ENCODE results near the gene CWC15. TPM values are rescaled to one million over a fixed set of nuclear protein-coding genes. Genes with fewer than 3 reads are reported as not detected.

CWC15 gene
- total and polyA plus RNA-seq, 9 of the 15 experiments (the other 6 are each of a cell fraction or from before 2014, with no cell fraction given), result 47.3 to 168 (median 89.2) TPM

DNA sequence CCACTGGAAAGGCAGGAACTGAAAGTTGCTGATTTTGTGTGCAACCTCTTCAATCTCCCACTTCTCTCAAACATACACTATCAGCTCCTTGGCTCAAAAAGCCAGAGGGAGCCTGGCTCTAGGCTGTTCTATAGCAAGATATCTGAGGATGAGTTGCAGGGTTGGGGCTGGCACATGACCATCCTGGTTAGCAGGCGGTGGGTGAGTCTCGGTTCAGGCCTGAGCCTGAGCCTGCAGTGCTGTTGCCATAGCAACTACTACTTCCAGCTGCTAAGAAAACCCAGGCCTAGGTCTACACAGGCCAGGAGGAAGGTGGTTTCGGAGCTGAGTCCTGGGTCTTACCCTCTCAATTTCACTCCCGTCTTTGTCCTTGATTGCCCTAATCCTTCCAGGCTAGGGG is 39.0 kb downstream of the CWC15 start:
- no peaks in the 10 kb centered on the region for H3K9me3 ChIP-seq (replicated peaks; ENCODE audit: control insufficient read depth, insufficient read depth, low read depth, low read length)
- POLR2A ChIA-PET, result interaction anchor here (0.6 to 1.1 kb wide), 2 partner anchors 10 to 1144 kb away, joined by 3 read pairs; no protein-coding TSS in a partner anchor
- WGBS (ENCODE audit: insufficient coverage, low coverage, missing lambda C conversion rate), result 9% methylated on average over 4 of the region's 4 CpGs
- no peaks in the 10 kb centered on the region for H3K79me2 ChIP-seq (ENCODE audit: control insufficient read depth, insufficient read depth, low read length)
- no peak for FAIRE-seq
- CTCF ChIA-PET (ENCODE audit: low intra/inter-chr PET ratio), result no interaction called here
- H3K4me1 ChIP-seq (replicated peaks in 1 of 2; ENCODE audit: control insufficient read depth in 2 of 2, insufficient read depth in 2 of 2, low read length in 2 of 2), result no peaks in the 10 kb centered on the region
- intact Hi-C loops (cut with micrococcal nuclease) (no loop called here), in situ Hi-C loops (cut with MboI) (no loop called here)
- H3K36me3 ChIP-seq (ENCODE audit: control insufficient read depth, insufficient read depth, low read length), result no peaks in the 10 kb centered on the region
- H3K27me3 ChIP-seq (ENCODE audit: control insufficient read depth in 2 of 2, insufficient read depth in 2 of 2, low read length in 2 of 2), result peaks cover 0 to 4% of the 10 kb centered on the region in 2 experiments; a peak in 3 of 5 replicates
- H2AFZ ChIP-seq (ENCODE audit: low read depth, low read length), result no peak overlapping the region
- ATAC-seq, result no peak; the same call in 2 of the 3 replicates
- TF ChIP-seq ZNF644 (tag; IDR thresholded peaks at IDR 0.05; ENCODE audit: low read depth) (no peak), RFX1 (IDR thresholded peaks at IDR 0.05) (peak; percentile 81)
- no peaks in the 10 kb centered on the region for H3K9me1 ChIP-seq (ENCODE audit: control insufficient read depth, insufficient read depth, low read length)
- DNase-seq (ENCODE audit: extremely low read depth in 1 of 4, low spot score in 3 of 4), result no peak
- no peaks in the 10 kb centered on the region for H4K20me1 ChIP-seq (replicated peaks; ENCODE audit: control insufficient read depth, insufficient read depth, low read length)
- H3K27ac ChIP-seq (ENCODE audit: extremely low read depth, low read depth, low read length), result no peak overlapping the region
- no TSS peak for BruUV-seq (replicated peaks)
- no peak overlapping the region for H3K4me2 ChIP-seq (ENCODE audit: insufficient read depth, low read length)
- no peak overlapping the region for H3K4me3 ChIP-seq
- no peak overlapping the region for H3K9ac ChIP-seq (ENCODE audit: insufficient read depth in 1 of 2, low read depth in 2 of 2, low read length in 2 of 2)

DNA sequence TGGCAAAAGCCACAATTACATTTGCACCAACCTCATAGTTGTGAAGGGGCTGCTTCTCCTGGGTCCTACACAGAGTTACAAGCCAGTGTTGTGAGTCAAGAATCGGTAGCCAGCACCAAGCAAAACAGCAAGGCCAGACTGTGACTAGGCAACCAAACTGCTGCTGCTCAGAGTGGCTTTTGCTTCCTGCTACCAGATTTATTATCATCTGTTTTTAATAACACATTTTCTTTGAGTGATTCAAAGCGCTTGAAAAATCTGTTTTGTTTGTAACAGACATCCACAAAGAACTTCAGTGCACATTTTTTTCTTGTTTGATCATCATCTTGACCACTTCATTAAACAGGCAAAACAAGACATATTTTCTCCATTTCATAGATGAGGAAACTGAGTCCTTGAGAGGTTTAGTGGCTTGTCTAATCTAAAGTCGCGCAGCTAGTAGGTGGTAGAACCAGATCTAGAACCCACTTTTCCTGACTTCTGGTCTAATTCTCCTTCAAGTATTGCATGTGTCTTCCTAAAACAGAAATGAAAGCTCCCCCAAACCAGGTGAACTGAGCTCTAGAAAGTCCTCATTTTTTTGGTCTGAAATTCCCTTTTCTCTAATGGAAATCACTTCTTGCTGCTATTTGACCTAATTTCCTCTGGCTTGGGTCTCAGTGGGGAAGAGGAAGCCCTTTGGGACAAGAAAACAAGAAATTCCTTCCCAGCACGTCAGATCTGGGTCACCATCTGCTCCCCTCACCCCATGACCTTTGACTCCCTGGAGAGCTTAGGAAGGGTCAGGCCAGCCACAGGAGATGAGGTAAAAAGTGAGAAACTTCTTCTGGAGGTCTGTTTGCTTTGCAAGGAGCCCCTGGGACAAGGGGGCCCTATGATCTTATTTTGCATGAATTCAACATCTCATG is 39.9 kb downstream of the CWC15 start:
- H3K79me2 ChIP-seq (ENCODE audit: control insufficient read depth, insufficient read depth, low read length), result no peaks in the 10 kb centered on the region
- no peak overlapping the region for H3K9ac ChIP-seq (ENCODE audit: insufficient read depth in 1 of 2, low read depth in 2 of 2, low read length in 2 of 2)
- H4K20me1 ChIP-seq (replicated peaks; ENCODE audit: control insufficient read depth, insufficient read depth, low read length), result no peaks in the 10 kb centered on the region
- no peaks in the 10 kb centered on the region for H3K9me1 ChIP-seq (ENCODE audit: control insufficient read depth, insufficient read depth, low read length)
- in situ Hi-C loops (cut with MboI), result no loop called here
- no peak for ATAC-seq
- peaks cover 0 to 2% of the 10 kb centered on the region in 2 experiments; a peak in 3 of 5 replicates for H3K27me3 ChIP-seq (ENCODE audit: control insufficient read depth in 2 of 2, insufficient read depth in 2 of 2, low read length in 2 of 2)
- CTCF ChIA-PET (ENCODE audit: low intra/inter-chr PET ratio), result interaction anchor here (0.6 to 0.7 kb wide), 2 partner anchors 24 to 72 kb away, joined by 3 to 4 read pairs; no protein-coding TSS in a partner anchor
- no peaks in the 10 kb centered on the region for H3K9me3 ChIP-seq (replicated peaks; ENCODE audit: control insufficient read depth, insufficient read depth, low read depth, low read length)
- intact Hi-C loops (cut with micrococcal nuclease), result no loop called here
- no peak for FAIRE-seq
- H3K36me3 ChIP-seq (ENCODE audit: control insufficient read depth, insufficient read depth, low read length), result no peaks in the 10 kb centered on the region
- no peak overlapping the region for H3K27ac ChIP-seq (ENCODE audit: extremely low read depth, low read depth, low read length)
- H3K4me2 ChIP-seq (ENCODE audit: insufficient read depth, low read length), result no peak overlapping the region
- H2AFZ ChIP-seq (ENCODE audit: low read depth, low read length), result 0 out of 2 replicates have a peak overlapping the region, but pooled peaks have one; percentile 4
- DNase-seq (ENCODE audit: extremely low read depth in 1 of 4, low spot score in 3 of 4), result no peak
- POLR2A ChIA-PET, result no interaction called here
- WGBS (ENCODE audit: insufficient coverage, low coverage, missing lambda C conversion rate), result 6% methylated on average over 5 of the region's 5 CpGs
- H3K4me3 ChIP-seq, result no peak overlapping the region
- no peaks in the 10 kb centered on the region for H3K4me1 ChIP-seq (replicated peaks in 1 of 2; ENCODE audit: control insufficient read depth in 2 of 2, insufficient read depth in 2 of 2, low read length in 2 of 2)
- no TSS peak for BruUV-seq (replicated peaks)
- TF ChIP-seq, protein P1, sequence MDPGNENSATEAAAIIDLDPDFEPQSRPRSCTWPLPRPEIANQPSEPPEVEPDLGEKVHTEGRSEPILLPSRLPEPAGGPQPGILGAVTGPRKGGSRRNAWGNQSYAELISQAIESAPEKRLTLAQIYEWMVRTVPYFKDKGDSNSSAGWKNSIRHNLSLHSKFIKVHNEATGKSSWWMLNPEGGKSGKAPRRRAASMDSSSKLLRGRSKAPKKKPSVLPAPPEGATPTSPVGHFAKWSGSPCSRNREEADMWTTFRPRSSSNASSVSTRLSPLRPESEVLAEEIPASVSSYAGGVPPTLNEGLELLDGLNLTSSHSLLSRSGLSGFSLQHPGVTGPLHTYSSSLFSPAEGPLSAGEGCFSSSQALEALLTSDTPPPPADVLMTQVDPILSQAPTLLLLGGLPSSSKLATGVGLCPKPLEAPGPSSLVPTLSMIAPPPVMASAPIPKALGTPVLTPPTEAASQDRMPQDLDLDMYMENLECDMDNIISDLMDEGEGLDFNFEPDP (CRISPR knock-in tag; IDR thresholded peaks at IDR 0.05), result no peak
